Thyroid gland (tissue), 4 donors: ENCODE data around the gene LGR4. TPM values are rescaled to one million over a fixed set of nuclear protein-coding genes. Genes with fewer than 3 reads are reported as not detected.

Source experiments
- DNase-seq, 2 donors: peaks; one replicate each; pipeline ENCODE4 v3.0.0-alpha.2; 2019
- H3K27ac ChIP-seq, 3 donors: fragments of 200-600 bp; sonication (generic); 1 replicate in 2 of 3; 2 replicates in 1 of 3; pipeline ENCODE4 v1.5.1; 2016 to 2019; ENCODE audit warnings: mild to moderate bottlenecking in 1 of 3, moderate library complexity in 1 of 3
- H3K27me3 ChIP-seq: fragments of 200-600 bp; sonication (generic); one replicate; pipeline ENCODE4 v1.5.1; 2019
- H3K36me3 ChIP-seq, 2 donors: fragments of 200-600 bp; sonication (generic); one replicate each; pipeline ENCODE4 v1.5.1; 2016 to 2019
- H3K4me1 ChIP-seq, 2 donors: fragments of 200-600 bp; sonication (generic); one replicate each; pipeline ENCODE4 v1.5.1; 2017 to 2019
- H3K4me3 ChIP-seq, 3 donors: fragments of 200-600 bp; sonication (generic); replicated peaks in 1 of 3; 1 replicate in 2 of 3; 2 replicates in 1 of 3; pipeline ENCODE4 v1.5.1; 2016; ENCODE audit warnings: mild to moderate bottlenecking in 1 of 3
- H3K9me3 ChIP-seq: fragments of 200-600 bp; sonication (generic); one replicate; pipeline ENCODE4 v1.5.1; 2017
- CTCF ChIP-seq, 6 experiments: fragments of 200-600 bp in 3 of 6; fragments of 450-650 bp in 3 of 6; sonication (generic) in 3 of 6; IDR thresholded peaks; one replicate each; pipeline ENCODE4 v1.5.1; 2016 to 2019; ENCODE audit warnings: antibody characterized with exemption in 6 of 6, mild to moderate bottlenecking in 2 of 6, inconsistent platforms in 1 of 6, moderate library complexity in 1 of 6
- POLR2A ChIP-seq, 2 donors: fragments of 450-650 bp; IDR thresholded peaks; one replicate each; pipeline ENCODE4 v1.6.1; 2017; ENCODE audit warnings: antibody characterized with exemption in 2 of 2, mild to moderate bottlenecking in 2 of 2, moderate library complexity in 1 of 2
- WGBS, 2 donors: methylation state at CpG; one replicate each; pipeline ENCODE4 v1.1.5; 2017; 5-methylcytosine and 5-hydroxymethylcytosine counted together
- intact Hi-C: fragments of 100-400 bp; cut with DNase I; formaldehyde crosslinking; loops from one replicate; pipeline ENCODE4 v1.15.1; 2023
- total RNA-seq, 4 donors: library from RNA; depleted of rRNA; stranded (reverse); fragments of >200 nt; gene quantifications; one replicate each; pipeline ENCODE4 v1.2.3, GENCODE V29; 2016

LGR4 gene
- total RNA-seq, 4 donors from 2014 or later, result 40.8 to 62.1 (median 50.2) TPM

- H3K27me3 ChIP-seq, result no peaks in the 10 kb centered on the region
- H3K36me3 ChIP-seq, result no peaks in the 10 kb centered on the region
- WGBS, 2 donors, result 69 to 78% methylated on average over 4 of the region's 4 CpGs
- peaks cover 15 to 20% of the 10 kb centered on the region in 2 donors for H3K4me1 ChIP-seq
- no peak for DNase-seq
- TF ChIP-seq CTCF (IDR thresholded peaks at IDR 0.05) (no peak), POLR2A (IDR thresholded peaks at IDR 0.05) (no peak)
- peak overlapping the region in 2 of 3 donors; percentile 44 to 58 for H3K27ac ChIP-seq
- no peak overlapping the region for H3K4me3 ChIP-seq
- H3K9me3 ChIP-seq, result no peaks in the 10 kb centered on the region
- intact Hi-C loops, result no loop called here
These were observed 29.4 kb downstream of the LGR4 start for GRCh38 chr11:27443227-27443626.

GRCh38 chr11:27440090-27440489 is 32.5 kb downstream of the LGR4 start:
- DNase-seq, result no peak
- intact Hi-C loops, result no loop called here
- Histone ChIP-seq H3K4me3 (no peak overlapping the region), H3K4me1 (peaks cover 18 to 20% of the 10 kb centered on the region in 2 donors), H3K27ac (no peak overlapping the region), H3K27me3 (no peaks in the 10 kb centered on the region), H3K9me3 (no peaks in the 10 kb centered on the region), H3K36me3 (no peaks in the 10 kb centered on the region)
- TF ChIP-seq CTCF (IDR thresholded peaks at IDR 0.05), result no peak
- no peak for TF ChIP-seq POLR2A (IDR thresholded peaks at IDR 0.05)
- WGBS, 2 donors, result 92 to 93% methylated on average over 7 of the region's 7 CpGs

GRCh38 chr11:27438595-27438981 is 34.0 kb downstream of the LGR4 start:
- Histone ChIP-seq H3K36me3 (no peaks in the 10 kb centered on the region), H3K4me3 (no peak overlapping the region), H3K27me3 (no peaks in the 10 kb centered on the region), H3K27ac (no peak overlapping the region), H3K9me3 (no peaks in the 10 kb centered on the region), H3K4me1 (peaks cover 8 to 9% of the 10 kb centered on the region in 2 donors)
- TF ChIP-seq CTCF (IDR thresholded peaks at IDR 0.05), result no peak
- no peak for TF ChIP-seq POLR2A (IDR thresholded peaks at IDR 0.05)
- intact Hi-C loops, result no loop called here
- no peak for DNase-seq
- WGBS, 2 donors, result 90 to 93% methylated on average over 3 of the region's 3 CpGs

GRCh38 chr11:27437829-27438594 is 34.6 kb downstream of the LGR4 start:
- Histone ChIP-seq H3K27ac (no peak overlapping the region), H3K4me3 (no peak overlapping the region), H3K9me3 (no peaks in the 10 kb centered on the region), H3K27me3 (no peaks in the 10 kb centered on the region), H3K4me1 (peaks cover 2 to 4% of the 10 kb centered on the region in 2 donors), H3K36me3 (no peaks in the 10 kb centered on the region)
- intact Hi-C loops, result no loop called here
- TF ChIP-seq POLR2A (IDR thresholded peaks at IDR 0.05) (no peak), CTCF (IDR thresholded peaks at IDR 0.05) (no peak)
- 58 to 66% methylated on average over 5 of the region's 5 CpGs for WGBS, 2 donors
- peak; percentile 25 to 32 for DNase-seq

- intact Hi-C loops, result no loop called here
- H3K36me3 ChIP-seq, result no peaks in the 10 kb centered on the region
- H3K4me1 ChIP-seq, result peaks cover 0 to 4% of the 10 kb centered on the region in 2 donors
- no peaks in the 10 kb centered on the region for H3K9me3 ChIP-seq
- no peak overlapping the region for H3K4me3 ChIP-seq
- H3K27ac ChIP-seq, result no peak overlapping the region
- no peak for DNase-seq
- TF ChIP-seq CTCF (IDR thresholded peaks at IDR 0.05) (no peak), POLR2A (IDR thresholded peaks at IDR 0.05) (no peak)
- no peaks in the 10 kb centered on the region for H3K27me3 ChIP-seq
These were observed 35.7 kb downstream of the LGR4 start for GRCh38 chr11:27436916-27437315.
